Bronchial smooth muscle cell (primary cell): Measurements from ENCODE around the gene SLC6A12. TPM values are rescaled to one million over a fixed set of nuclear protein-coding genes. Genes with fewer than 3 reads are reported as not detected.

Experiments
- total RNA-seq: library from RNA; depleted of rRNA; stranded (reverse); fragments of >200 nt; gene quantifications from 2 replicates; pipeline ENCODE4 v1.2.1, GENCODE V29; 2014

Gene SLC6A12
- not detected in 2 replicates for total RNA-seq

DNA sequence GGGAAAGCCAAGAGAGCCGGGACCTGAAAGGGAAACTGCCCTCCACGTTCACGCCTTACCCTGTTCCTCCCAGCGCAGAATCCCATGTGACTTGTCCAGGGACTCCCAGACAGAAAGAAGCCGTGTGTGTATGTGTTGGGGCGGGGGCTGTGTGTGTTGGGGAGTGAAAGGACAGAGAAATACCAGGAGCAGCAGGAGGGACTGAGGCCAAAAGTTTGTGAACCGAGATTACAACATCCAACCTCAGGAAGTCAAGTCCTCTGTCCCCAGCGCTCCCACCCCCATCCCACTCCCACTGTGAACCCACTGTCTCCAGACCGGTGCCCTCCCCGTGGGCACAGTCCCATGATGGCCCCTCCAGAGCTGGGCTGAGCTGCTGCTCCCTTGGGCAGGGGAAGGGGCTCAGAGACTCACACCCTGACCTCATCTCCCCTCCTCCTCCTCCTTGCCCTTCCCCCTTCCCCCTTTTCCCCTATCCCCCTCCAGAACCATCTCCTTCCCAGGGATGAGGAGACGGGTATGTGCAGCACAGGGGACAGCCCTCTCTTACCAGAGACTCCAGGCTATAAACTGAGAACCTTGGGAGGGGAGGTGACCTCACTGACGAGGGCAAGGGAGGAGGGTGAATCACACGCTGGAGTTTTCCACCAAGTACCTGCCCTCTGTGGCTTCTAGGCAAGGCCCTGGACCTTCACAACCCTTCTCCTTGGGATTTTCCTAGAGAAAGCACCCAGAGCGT is at the start of gene SLC6A12:
Gene SLC6A12, minus strand, starts transcription at position 155 of the 739 bp plus-strand sequence. CDS start 4,171 bp downstream, outside the sequence.

DNA sequence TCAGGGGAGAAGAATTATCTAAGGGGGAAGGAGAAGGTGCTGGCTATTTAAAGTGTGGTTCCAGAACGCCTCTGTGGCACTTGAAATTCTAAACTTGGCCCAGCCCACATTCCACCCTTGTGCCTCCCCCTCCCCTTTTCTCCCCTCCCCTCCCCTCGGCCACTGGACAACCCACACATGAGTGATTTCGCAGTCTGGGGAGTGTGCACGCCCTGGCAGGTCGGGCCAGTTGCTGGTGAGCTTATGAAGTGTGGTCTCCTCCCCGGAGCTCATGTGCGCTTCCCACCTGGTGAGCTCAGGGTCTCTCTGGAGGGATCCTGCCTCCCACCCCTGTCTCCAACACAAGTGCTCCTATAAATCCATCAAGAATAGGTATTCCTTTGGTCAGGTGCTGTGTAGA is 48.9 kb upstream of the SLC6A12 start, which contains the start of gene SLC6A13:
Gene SLC6A13, minus strand, starts transcription at position 20 of the 400 bp plus-strand sequence. CDS start 2,784 bp downstream, outside the sequence.

Other genes starting within 250 kb of the SLC6A12 start
- gene IQSEC3, start 147.4 kb downstream of the SLC6A12 start, total RNA-seq, result 0.16 and 0.17 TPM in 2 replicates
- 0.09 TPM in 1 of 2 replicates, not detected in the other for gene SLC6A13, start 48.7 kb upstream of the SLC6A12 start, total RNA-seq
- 44.8 and 54.5 TPM in 2 replicates for gene KDM5A, start 175.2 kb upstream of the SLC6A12 start, total RNA-seq
- gene CCDC77, start 187.5 kb upstream of the SLC6A12 start, total RNA-seq, result 3.6 and 6.0 TPM in 2 replicates
- under 0.01 TPM in 2 replicates for gene B4GALNT3, start 245.8 kb upstream of the SLC6A12 start, total RNA-seq